ENCODE measurements around the gene TKTL1.

Gene TKTL1

GRCh38 chrX:154303476-154303875 is 7.9 kb downstream of the TKTL1 start:
- ATAC-seq (no peak), DNase-seq (ENCODE audit: low spot score in 2 of 2) (no peak)
- Mint-ChIP-seq H3K4me3 (no peak overlapping the region), H3K9me3 (peaks cover 3% of the 10 kb centered on the region), H3K4me1 (peaks cover 18% of the 10 kb centered on the region), H3K36me3 (no peaks in the 10 kb centered on the region), H3K27ac (no peak overlapping the region)

GRCh38 chrX:154304846-154305245 is 9.3 kb downstream of the TKTL1 start:
- H3K27ac Mint-ChIP-seq, result no peak overlapping the region
- H3K9me3 Mint-ChIP-seq, result peaks cover 3% of the 10 kb centered on the region
- no peaks in the 10 kb centered on the region for H3K36me3 Mint-ChIP-seq
- ATAC-seq (no peak), DNase-seq (ENCODE audit: low spot score in 2 of 2) (no peak)
- H3K4me1 Mint-ChIP-seq, result peaks cover 25% of the 10 kb centered on the region
- H3K4me3 Mint-ChIP-seq, result no peak overlapping the region

- Mint-ChIP-seq H3K9me3 (peaks cover 3% of the 10 kb centered on the region), H3K4me3 (no peak overlapping the region), H3K36me3 (no peaks in the 10 kb centered on the region), H3K4me1 (peaks cover 25% of the 10 kb centered on the region), H3K27ac (no peak overlapping the region)
- DNase-seq (ENCODE audit: low spot score in 2 of 2), result no peak
- no peak for ATAC-seq
These were observed 10.1 kb downstream of the TKTL1 start for GRCh38 chrX:154305541-154306205.

DNA sequence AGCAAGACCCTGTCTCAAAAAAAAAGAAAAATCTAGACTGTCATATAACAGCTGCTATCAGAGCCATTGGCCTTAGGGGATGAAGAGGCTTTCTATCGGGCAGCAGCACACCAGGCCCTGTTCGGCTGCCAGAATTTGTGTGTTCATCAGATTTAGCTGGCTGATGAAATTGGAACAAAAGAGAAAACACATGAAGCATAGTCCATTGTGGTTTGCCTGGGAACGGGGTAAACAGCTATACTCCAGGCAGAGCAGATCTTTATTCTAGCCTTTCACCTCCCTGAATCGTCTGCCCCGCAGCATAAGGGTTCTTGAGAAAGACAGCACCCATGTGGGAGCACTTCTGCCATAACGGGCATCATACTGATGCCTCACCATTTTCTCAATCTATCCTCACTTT is 11.6 kb downstream of the TKTL1 start:
- Mint-ChIP-seq H3K36me3 (no peaks in the 10 kb centered on the region), H3K4me1 (peaks cover 39% of the 10 kb centered on the region), H3K27ac (no peak overlapping the region), H3K9me3 (peaks cover 3% of the 10 kb centered on the region), H3K4me3 (no peak overlapping the region)
- DNase-seq (ENCODE audit: low spot score in 2 of 2), result no peak
- no peak for ATAC-seq

DNA sequence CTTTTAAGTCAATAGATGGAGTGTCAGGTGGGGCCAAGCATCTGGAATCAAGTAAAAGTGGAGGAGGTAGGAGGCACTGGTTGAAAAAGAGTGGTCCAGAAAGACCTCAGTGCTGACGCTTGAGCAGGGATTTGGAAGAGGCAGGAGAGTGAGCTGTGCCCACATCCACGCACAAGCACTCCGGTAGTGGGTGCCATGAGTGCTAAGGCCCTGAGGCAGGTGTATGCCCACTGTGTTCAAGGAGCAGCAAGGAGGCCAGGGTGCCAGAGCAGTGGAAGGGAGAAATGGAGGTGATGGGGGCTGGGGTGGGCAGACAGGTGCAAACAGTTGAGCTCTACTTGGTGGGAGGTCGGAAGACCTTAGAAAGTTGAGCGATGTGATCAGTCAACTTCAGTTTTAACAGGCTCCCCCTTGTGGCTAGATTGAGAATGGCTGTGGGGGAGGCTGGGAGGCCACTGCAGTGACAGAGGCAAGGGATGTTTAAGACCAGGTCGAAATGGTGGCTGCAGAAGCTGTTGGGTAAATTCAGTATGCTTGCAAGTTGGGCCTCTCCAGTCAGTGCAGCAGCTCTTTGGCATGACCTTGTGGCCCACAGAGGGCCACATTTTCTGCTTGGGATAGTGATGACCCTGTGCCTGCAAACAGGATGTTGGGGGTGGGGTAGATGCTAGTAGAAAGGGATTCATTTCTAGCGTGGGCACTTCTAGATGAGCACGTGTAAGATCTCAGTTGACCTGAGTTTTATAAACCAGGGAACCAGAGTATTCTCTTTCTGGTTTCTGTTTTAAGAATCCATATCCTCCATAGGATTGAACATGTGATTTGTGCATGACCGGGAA is 12.7 kb downstream of the TKTL1 start:
- H3K4me3 Mint-ChIP-seq, result peak overlapping the region; percentile 13

DNA sequence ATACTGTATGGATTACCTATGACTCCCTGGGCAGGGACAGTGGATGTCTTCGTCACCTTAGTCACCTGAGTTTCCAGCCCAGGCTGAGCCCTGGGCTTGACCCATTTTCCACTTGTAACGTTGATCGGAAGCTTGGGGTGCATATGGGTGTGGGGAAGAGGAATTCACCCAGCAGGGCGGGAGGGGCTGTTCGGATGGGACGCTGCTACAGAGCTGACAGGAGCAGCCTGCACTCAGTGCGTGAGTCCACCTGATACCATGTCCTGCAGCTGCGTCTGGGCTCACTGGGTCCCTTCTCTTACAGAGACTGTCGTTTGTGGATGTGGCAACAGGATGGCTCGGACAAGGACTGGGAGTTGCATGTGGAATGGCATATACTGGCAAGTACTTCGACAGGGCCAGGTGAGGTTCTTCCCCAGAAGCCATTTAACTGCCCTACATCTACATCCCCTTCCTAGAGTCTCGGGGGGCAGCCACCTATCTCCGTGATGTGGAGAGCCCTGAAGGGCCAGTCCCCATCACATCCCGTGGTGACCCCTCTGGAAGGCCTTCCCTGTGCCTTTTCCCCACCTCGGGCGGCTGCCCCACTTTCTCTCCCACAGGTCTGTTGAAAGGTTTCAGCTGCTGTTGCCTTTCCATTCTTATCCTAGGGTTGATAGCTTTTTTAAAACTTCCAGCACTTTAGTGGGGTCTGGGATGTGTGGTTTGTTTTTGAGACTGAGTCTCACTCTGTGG is 13.6 kb downstream of the TKTL1 start:
- no peak for ATAC-seq
- H3K36me3 Mint-ChIP-seq, result no peaks in the 10 kb centered on the region
- no peak for DNase-seq (ENCODE audit: low spot score in 2 of 2)
- no peak overlapping the region for H3K4me3 Mint-ChIP-seq
- no peak overlapping the region for H3K27ac Mint-ChIP-seq
- H3K4me1 Mint-ChIP-seq, result peaks cover 53% of the 10 kb centered on the region
- peaks cover 3% of the 10 kb centered on the region for H3K9me3 Mint-ChIP-seq

More for the DNA sequence above, 12.7 kb downstream of the TKTL1 start:
- DNase-seq (ENCODE audit: low spot score in 2 of 2), result peak; percentile 65 to 87
- peak; percentile 71 for ATAC-seq
- peaks cover 49% of the 10 kb centered on the region for H3K4me1 Mint-ChIP-seq
- H3K27ac Mint-ChIP-seq, result no peak overlapping the region
- H3K36me3 Mint-ChIP-seq, result no peaks in the 10 kb centered on the region
- H3K9me3 Mint-ChIP-seq, result peaks cover 3% of the 10 kb centered on the region

- Mint-ChIP-seq H3K4me3 (peak overlapping the region; percentile 29), H3K27ac (peak overlapping the region; percentile 33), H3K36me3 (no peaks in the 10 kb centered on the region), H3K4me1 (peaks cover 58% of the 10 kb centered on the region), H3K9me3 (peaks cover 3% of the 10 kb centered on the region)
- no peak for DNase-seq (ENCODE audit: low spot score in 2 of 2)
- ATAC-seq, result peak; percentile 59
These were observed 15.3 kb downstream of the TKTL1 start for GRCh38 chrX:154310616-154311536.

GRCh38 chrX:154312116-154312515 is 16.5 kb downstream of the TKTL1 start:
- DNase-seq (ENCODE audit: low spot score in 2 of 2) (no peak), ATAC-seq (no peak)
- Mint-ChIP-seq H3K36me3 (no peaks in the 10 kb centered on the region), H3K27ac (no peak overlapping the region), H3K9me3 (peaks cover 3% of the 10 kb centered on the region), H3K4me3 (peak overlapping the region; percentile 29), H3K4me1 (peaks cover 61% of the 10 kb centered on the region)

DNA sequence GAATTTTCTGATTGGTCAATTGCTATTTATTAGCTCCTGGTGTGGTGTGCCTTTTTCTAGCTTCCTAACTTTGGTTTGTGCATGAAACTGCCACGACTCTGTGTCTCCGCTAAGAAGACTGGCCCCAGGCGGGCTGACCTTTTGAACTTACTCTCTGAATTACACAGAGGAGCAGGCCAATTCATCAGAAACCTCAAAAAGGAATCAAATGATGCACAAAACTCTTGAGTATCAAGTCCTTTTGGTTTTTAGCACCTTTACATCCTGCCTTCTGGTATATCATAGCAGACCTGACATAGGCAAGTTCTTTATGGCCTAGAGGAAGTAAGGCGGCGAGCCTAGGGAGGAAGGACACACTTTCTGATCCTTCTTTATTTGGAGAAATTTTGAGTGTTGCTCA is 17.6 kb downstream of the TKTL1 start:
- ATAC-seq, result peak; percentile 91
- H3K4me3 Mint-ChIP-seq, result peak overlapping the region; percentile 63
- DNase-seq (ENCODE audit: low spot score in 2 of 2), result peak in 1 of 2 donors; percentile 56
- H3K36me3 Mint-ChIP-seq, result no peaks in the 10 kb centered on the region
- no peaks in the 10 kb centered on the region for H3K9me3 Mint-ChIP-seq
- peaks cover 60% of the 10 kb centered on the region for H3K4me1 Mint-ChIP-seq
- peak overlapping the region; percentile 97 for H3K27ac Mint-ChIP-seq

DNA sequence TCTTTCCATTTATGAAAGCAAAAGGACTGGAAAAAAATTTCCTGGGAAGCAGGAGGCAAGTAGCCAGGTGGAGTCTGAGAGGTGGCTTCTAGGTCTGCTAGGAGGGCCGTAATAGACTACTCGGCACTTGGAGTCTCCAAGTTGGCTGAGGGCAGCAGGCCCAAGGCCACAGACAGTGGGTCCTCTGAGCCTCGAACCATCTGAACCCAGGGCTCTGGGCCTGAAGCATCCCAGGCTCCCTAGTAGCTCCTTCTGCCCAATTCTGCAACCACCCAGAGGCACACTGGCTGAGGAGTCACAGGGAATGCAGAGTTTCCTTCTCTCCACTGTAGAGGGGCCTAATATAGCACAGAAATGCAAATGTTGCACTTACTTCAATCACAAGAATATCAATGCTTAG is 19.8 kb downstream of the TKTL1 start:
- no peak overlapping the region for H3K4me3 Mint-ChIP-seq
- no peak for ATAC-seq
- DNase-seq (ENCODE audit: low spot score in 2 of 2), result no peak
- H3K4me1 Mint-ChIP-seq, result peaks cover 57% of the 10 kb centered on the region
- no peak overlapping the region for H3K27ac Mint-ChIP-seq
- H3K9me3 Mint-ChIP-seq, result no peaks in the 10 kb centered on the region
- H3K36me3 Mint-ChIP-seq, result no peaks in the 10 kb centered on the region

- DNase-seq (ENCODE audit: low spot score in 2 of 2) (no peak), ATAC-seq (no peak)
- Mint-ChIP-seq H3K4me3 (no peak overlapping the region), H3K4me1 (peaks cover 53% of the 10 kb centered on the region), H3K36me3 (no peaks in the 10 kb centered on the region), H3K27ac (no peak overlapping the region), H3K9me3 (no peaks in the 10 kb centered on the region)
These were observed 21.9 kb downstream of the TKTL1 start for GRCh38 chrX:154317391-154317995.

GRCh38 chrX:154320406-154320805 is 24.8 kb downstream of the TKTL1 start:
- Mint-ChIP-seq H3K9me3 (no peaks in the 10 kb centered on the region), H3K27ac (no peak overlapping the region), H3K4me1 (peaks cover 31% of the 10 kb centered on the region), H3K36me3 (no peaks in the 10 kb centered on the region), H3K4me3 (no peak overlapping the region)
- ATAC-seq (no peak), DNase-seq (ENCODE audit: low spot score in 2 of 2) (no peak)

DNA sequence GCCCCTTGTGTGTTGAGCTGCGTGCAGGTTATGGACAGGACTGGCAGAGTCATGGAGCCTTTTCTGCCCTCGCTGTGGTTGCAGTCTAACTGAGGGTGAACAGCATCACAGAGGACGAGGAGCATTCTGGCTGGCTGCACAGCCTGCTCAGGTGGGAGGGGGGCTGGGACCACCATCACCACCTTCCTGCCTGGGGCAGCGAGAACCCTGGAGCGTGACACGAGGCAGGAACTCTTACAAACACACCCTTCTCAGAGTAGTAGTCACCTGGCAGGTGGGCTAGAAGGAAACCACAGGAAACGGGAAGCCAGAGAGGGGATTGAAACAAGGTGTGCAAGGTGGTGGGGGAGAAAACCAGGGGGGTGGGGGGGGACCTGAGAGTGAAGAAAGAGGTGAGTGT is 25.6 kb downstream of the TKTL1 start:
- Mint-ChIP-seq H3K27ac (no peak overlapping the region), H3K4me3 (no peak overlapping the region), H3K4me1 (peaks cover 38% of the 10 kb centered on the region)

DNA sequence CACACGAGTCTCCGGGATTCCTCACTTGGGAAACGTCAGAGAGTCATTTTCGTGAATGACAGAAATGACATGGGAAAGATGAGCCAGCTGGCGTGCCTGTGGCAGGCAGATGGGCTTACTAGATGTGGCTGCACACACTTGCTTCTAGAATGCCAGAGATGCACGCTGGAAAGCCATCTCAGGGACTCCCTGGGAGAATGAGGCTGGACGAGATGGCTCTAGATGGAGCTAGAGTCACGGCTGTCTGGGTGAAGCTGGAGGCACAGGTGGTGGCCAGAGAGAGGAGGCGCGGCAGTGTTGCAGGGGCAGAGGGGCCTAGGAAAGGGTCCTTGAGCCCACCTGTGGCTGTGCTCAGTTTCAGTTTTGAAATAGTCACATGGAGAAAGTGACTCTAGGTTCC is 26.0 kb downstream of the TKTL1 start:
- H3K27ac Mint-ChIP-seq, result no peak overlapping the region
- H3K36me3 Mint-ChIP-seq, result no peaks in the 10 kb centered on the region
- H3K4me1 Mint-ChIP-seq, result peaks cover 43% of the 10 kb centered on the region
- no peak for DNase-seq (ENCODE audit: low spot score in 2 of 2)
- no peak overlapping the region for H3K4me3 Mint-ChIP-seq
- ATAC-seq, result no peak
- no peaks in the 10 kb centered on the region for H3K9me3 Mint-ChIP-seq

More for the DNA sequence above, 25.6 kb downstream of the TKTL1 start:
- Mint-ChIP-seq H3K9me3 (no peaks in the 10 kb centered on the region), H3K36me3 (no peaks in the 10 kb centered on the region)
- ATAC-seq (no peak), DNase-seq (ENCODE audit: low spot score in 2 of 2) (no peak)

Measured in stimulated activated effector memory CD8-positive, alpha-beta T cell treated with anti-CD3 and anti-CD28 coated beads, Interleukin-12 subunit alpha, Interleukin-12 subunit beta, amount 100 ng/mL, for 72 hours (primary cell).